Astrocyte of the spinal cord (primary cell): ENCODE measurements around the gene GPR89B.
"Not testable (repeated sequence)": the region's sequence is repeated elsewhere in the genome, so short reads cannot be mapped to it uniquely, and the experiment has no call there.

Experiments used
- DNase-seq: peaks from one replicate; pipeline ENCODE4 v3.0.0; 2011; ENCODE audit warnings: low read depth, low spot score
- H3K4me3 ChIP-seq: 2 replicates; pipeline ENCODE4 v1.5.1; 2011; ENCODE audit warnings: low read depth, mild to moderate bottlenecking, low read length, moderate library complexity
- in situ Hi-C: cut with HindIII; loops from 2 replicates; pipeline ENCODE4 v1.10.0; 2017; ENCODE audit warnings: low sequenced_read_pairs

GPR89B gene

DNA sequence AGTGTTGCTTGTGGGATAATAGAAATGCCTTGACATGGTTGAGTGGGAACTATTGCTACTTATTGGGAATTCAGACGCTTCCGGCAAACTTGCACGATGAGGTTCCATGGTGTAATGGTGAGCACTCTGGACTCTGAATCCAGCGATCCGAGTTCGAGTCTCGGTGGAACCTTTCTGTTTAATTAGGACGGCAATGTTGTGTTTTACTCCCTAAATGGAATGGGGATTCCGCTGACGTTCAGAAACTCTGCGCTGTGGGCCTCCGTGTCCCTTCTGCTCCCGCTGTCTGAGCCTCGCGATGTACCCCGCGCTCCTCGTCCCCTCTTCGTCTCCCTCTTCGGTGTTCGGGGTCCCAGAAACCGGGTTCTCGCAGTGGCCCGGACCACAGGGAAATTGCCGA, 104.5 kb downstream of the GPR89B start:
- H3K4me3 ChIP-seq, DNase-seq, in situ Hi-C loops: not testable (repeated sequence)

GRCh38 chr1:148033147-148033546, 104.9 kb downstream of the GPR89B start:
- H3K4me3 ChIP-seq = peak overlapping the region; percentile 5
- DNase-seq, in situ Hi-C loops: not testable (repeated sequence)

DNA sequence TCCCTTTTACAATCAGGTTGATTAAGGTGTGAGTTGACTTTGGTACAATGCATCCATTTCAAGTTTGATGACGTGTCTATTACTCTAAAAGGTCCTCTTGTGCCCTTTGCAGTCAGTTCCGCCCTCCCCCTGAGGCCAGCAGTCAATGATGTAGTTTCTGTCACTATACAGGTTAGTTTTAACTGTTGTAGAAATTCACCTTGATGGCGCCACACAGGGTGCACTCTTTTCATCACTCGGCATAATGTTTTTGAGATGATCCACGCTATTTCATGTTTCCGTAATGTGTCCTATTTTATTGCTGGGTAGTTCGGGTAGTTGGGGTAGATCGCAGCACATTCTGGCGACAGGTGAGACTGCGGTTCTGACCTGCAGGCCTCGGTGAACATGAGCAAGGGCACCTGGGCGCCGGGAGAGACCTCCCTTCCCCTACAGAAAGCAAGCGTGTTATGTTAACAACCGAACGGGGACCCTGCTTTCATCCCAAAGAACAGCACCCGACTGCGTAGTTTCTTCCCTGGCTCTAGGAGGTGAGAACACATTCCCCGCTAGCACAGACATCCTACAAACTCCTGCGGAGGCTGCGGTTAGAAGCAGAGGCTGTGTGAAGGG, 109.7 kb downstream of the GPR89B start:
- peak overlapping the region; percentile 15 for H3K4me3 ChIP-seq
- in situ Hi-C loops, DNase-seq: not testable (repeated sequence)

GRCh38 chr1:148038462-148039333, 110.5 kb downstream of the GPR89B start:
- in situ Hi-C loops = not testable (repeated sequence)
- DNase-seq = peak; percentile 92
- H3K4me3 ChIP-seq = peak overlapping the region; percentile 20
